ENCODE data around the gene NPPB. TPM values are rescaled to one million over a fixed set of nuclear protein-coding genes. Genes with fewer than 3 reads are reported as not detected.

Gene NPPB
- total RNA-seq, 1 experiment from 2014 or later: not detected

DNA sequence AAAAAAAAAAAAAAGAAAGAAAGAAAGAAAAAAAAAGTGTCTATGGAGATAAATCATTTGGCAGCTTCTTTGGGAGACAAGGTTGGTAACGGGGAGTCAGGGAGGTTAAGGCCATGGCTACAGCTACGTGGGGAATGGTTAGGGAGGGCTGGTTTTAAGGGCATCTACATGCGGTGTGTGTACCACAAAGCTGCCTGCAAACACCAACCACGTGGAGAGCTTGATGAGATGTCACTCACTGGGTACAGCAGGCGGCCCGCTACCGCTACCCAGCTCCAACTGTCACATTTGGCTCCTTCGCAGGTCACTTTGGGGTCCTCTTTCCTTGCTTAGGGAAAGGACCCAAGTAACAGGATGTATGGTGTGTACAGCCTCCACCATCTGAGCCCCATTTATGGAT lies 4.2 kb downstream of the NPPB start:
- Mint-ChIP-seq H3K27ac (ENCODE audit: unreplicated experiment) (no peak overlapping the region), H3K4me3 (ENCODE audit: low read depth, unreplicated experiment) (no peak overlapping the region), H3K27me3 (ENCODE audit: unreplicated experiment) (peaks cover 55% of the 10 kb centered on the region), H3K4me1 (ENCODE audit: low read depth, unreplicated experiment) (no peaks in the 10 kb centered on the region), H3K9me3 (ENCODE audit: low read depth, unreplicated experiment) (no peaks in the 10 kb centered on the region), H3K36me3 (ENCODE audit: insufficient read depth, unreplicated experiment) (peaks cover 7% of the 10 kb centered on the region)
- no peak for TF ChIP-seq CTCF (IDR thresholded peaks at IDR 0.05; ENCODE audit: unreplicated experiment)
- BruUV-seq (replicated peaks): no TSS peak
- no peak for DNase-seq
- CTCF ChIA-PET: interaction anchor here (0.7 kb wide), 1 partner anchor 683 kb away, joined by 3 read pairs; no protein-coding TSS in a partner anchor
- intact Hi-C loops (cut with micrococcal nuclease; ENCODE audit: unreplicated experiment): loop anchor here (5.0 kb wide), 1 partner anchor 38 kb away; no protein-coding TSS in a partner anchor

DNA sequence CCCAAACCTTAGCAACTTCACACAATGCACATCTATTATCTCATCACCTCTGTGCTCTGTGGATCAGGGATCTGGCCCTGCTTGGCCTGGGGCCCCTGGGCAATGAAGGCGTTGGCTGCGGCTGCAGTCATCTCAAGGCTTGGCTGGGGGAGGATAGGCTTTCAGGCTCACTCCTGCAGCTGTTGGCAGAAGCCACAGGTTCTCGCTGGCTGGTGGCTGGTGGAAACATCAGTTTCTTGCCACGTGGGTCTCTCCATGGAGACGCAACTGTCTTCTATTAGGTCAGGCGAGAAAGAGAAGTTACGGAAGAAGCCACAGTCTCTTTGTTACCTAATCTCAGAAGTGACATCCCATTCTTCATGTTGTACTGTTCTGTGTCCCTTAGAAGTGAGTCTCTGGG lies 7.6 kb downstream of the NPPB start:
- CTCF ChIA-PET: no interaction called here
- intact Hi-C loops (cut with micrococcal nuclease; ENCODE audit: unreplicated experiment): loop anchor here (5.0 kb wide), 1 partner anchor 41 kb away; no protein-coding TSS in a partner anchor
- no peak overlapping the region for H3K27ac Mint-ChIP-seq (ENCODE audit: unreplicated experiment)
- peaks cover 19% of the 10 kb centered on the region for H3K36me3 Mint-ChIP-seq (ENCODE audit: insufficient read depth, unreplicated experiment)
- no peaks in the 10 kb centered on the region for H3K9me3 Mint-ChIP-seq (ENCODE audit: low read depth, unreplicated experiment)
- H3K4me3 Mint-ChIP-seq (ENCODE audit: low read depth, unreplicated experiment): no peak overlapping the region
- no TSS peak for BruUV-seq (replicated peaks)
- peaks cover 35% of the 10 kb centered on the region for H3K27me3 Mint-ChIP-seq (ENCODE audit: unreplicated experiment)
- TF ChIP-seq CTCF (IDR thresholded peaks at IDR 0.05; ENCODE audit: unreplicated experiment): no peak
- no peak for DNase-seq
- no peaks in the 10 kb centered on the region for H3K4me1 Mint-ChIP-seq (ENCODE audit: low read depth, unreplicated experiment)

GRCh38 chr1:11850156-11850555 lies 8.6 kb downstream of the NPPB start:
- Mint-ChIP-seq H3K9me3 (ENCODE audit: low read depth, unreplicated experiment) (no peaks in the 10 kb centered on the region), H3K27ac (ENCODE audit: unreplicated experiment) (no peak overlapping the region), H3K36me3 (ENCODE audit: insufficient read depth, unreplicated experiment) (peaks cover 19% of the 10 kb centered on the region), H3K4me1 (ENCODE audit: low read depth, unreplicated experiment) (no peaks in the 10 kb centered on the region), H3K4me3 (ENCODE audit: low read depth, unreplicated experiment) (no peak overlapping the region), H3K27me3 (ENCODE audit: unreplicated experiment) (peaks cover 33% of the 10 kb centered on the region)
- CTCF ChIA-PET: no interaction called here
- intact Hi-C loops (cut with micrococcal nuclease; ENCODE audit: unreplicated experiment): loop anchor here (5.0 kb wide), 1 partner anchor 42 kb away; no protein-coding TSS in a partner anchor
- no peak for DNase-seq
- no peak for TF ChIP-seq CTCF (IDR thresholded peaks at IDR 0.05; ENCODE audit: unreplicated experiment)
- no TSS peak for BruUV-seq (replicated peaks)

DNA sequence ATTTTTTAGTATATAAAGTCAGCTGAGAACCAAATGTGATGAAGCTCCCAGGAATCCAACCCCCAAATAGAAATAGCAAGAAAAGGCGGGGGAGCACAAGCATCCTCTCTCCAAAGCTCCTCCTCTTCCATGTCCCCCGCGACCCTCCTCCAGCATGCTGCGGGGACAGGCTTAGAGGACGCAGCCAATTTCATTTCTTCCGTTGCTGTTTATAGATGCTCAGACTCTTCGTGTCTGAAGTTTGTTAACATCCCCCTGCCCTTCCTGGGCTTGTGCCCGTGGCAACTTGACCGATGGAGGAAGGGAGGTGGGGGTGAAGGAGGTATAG lies 10.4 kb downstream of the NPPB start:
- no peak for TF ChIP-seq CTCF (IDR thresholded peaks at IDR 0.05; ENCODE audit: unreplicated experiment)
- no peak for DNase-seq
- intact Hi-C loops (cut with micrococcal nuclease; ENCODE audit: unreplicated experiment): no loop called here
- CTCF ChIA-PET: no interaction called here
- H3K9me3 Mint-ChIP-seq (ENCODE audit: low read depth, unreplicated experiment): no peaks in the 10 kb centered on the region
- no peaks in the 10 kb centered on the region for H3K4me1 Mint-ChIP-seq (ENCODE audit: low read depth, unreplicated experiment)
- H3K27ac Mint-ChIP-seq (ENCODE audit: unreplicated experiment): no peak overlapping the region
- no peak overlapping the region for H3K4me3 Mint-ChIP-seq (ENCODE audit: low read depth, unreplicated experiment)
- peaks cover 29% of the 10 kb centered on the region for H3K36me3 Mint-ChIP-seq (ENCODE audit: insufficient read depth, unreplicated experiment)
- H3K27me3 Mint-ChIP-seq (ENCODE audit: unreplicated experiment): peaks cover 16% of the 10 kb centered on the region
- BruUV-seq (replicated peaks): no TSS peak

Measured in Calu3 (cell line).